Effector CD8-positive, alpha-beta T cell (primary cell): Measurements from ENCODE around the gene MASP1.
"Not testable (repeated sequence)": the region's sequence is repeated elsewhere in the genome, so short reads cannot be mapped to it uniquely, and the experiment has no call there.

ENCODE experiments used
- DNase-seq: peaks from one replicate; lab custom pipeline; 2025; lab: John Stamatoyannopoulos, UW

Gene MASP1

GRCh38 chr3:187265461-187265955, 26.0 kb downstream of the MASP1 start:
- DNase-seq, result no peak

GRCh38 chr3:187264911-187265310, 26.6 kb downstream of the MASP1 start:
- DNase-seq, result no peak

GRCh38 chr3:187264021-187264420, 27.5 kb downstream of the MASP1 start:
- DNase-seq, result no peak

- no peak for DNase-seq
Measured at GRCh38 chr3:187263270-187263669, 28.3 kb downstream of the MASP1 start.

- no peak for DNase-seq
Measured at GRCh38 chr3:187262360-187262759, 29.2 kb downstream of the MASP1 start.

GRCh38 chr3:187261541-187261969, 30.0 kb downstream of the MASP1 start:
- no peak for DNase-seq

- DNase-seq, result no peak
Measured at GRCh38 chr3:187259171-187259570, 32.4 kb downstream of the MASP1 start.

- DNase-seq, result no peak
Measured at GRCh38 chr3:187257992-187258692, 33.4 kb downstream of the MASP1 start.

GRCh38 chr3:187257471-187257870, 34.1 kb downstream of the MASP1 start:
- no peak for DNase-seq

GRCh38 chr3:187256051-187256616, 35.4 kb downstream of the MASP1 start:
- no peak for DNase-seq

- no peak for DNase-seq
Measured at GRCh38 chr3:187255314-187255713, 36.2 kb downstream of the MASP1 start.

GRCh38 chr3:187252311-187252710, 39.2 kb downstream of the MASP1 start:
- no peak for DNase-seq

GRCh38 chr3:187251599-187251998, 39.9 kb downstream of the MASP1 start:
- no peak for DNase-seq

- DNase-seq, result no peak
Measured at GRCh38 chr3:187247398-187247797, 44.1 kb downstream of the MASP1 start.

- no peak for DNase-seq
Measured at GRCh38 chr3:187243933-187244524, 47.5 kb downstream of the MASP1 start.

GRCh38 chr3:187242900-187243299, 48.6 kb downstream of the MASP1 start:
- DNase-seq, result no peak

GRCh38 chr3:187242435-187242834, 49.1 kb downstream of the MASP1 start:
- no peak for DNase-seq

GRCh38 chr3:187238835-187239234, 52.7 kb downstream of the MASP1 start:
- not testable (repeated sequence) for DNase-seq

- DNase-seq, result no peak
Measured at GRCh38 chr3:187238239-187238638, 53.3 kb downstream of the MASP1 start.

- DNase-seq, result no peak
Measured at GRCh38 chr3:187237741-187238140, 53.8 kb downstream of the MASP1 start.

- no peak for DNase-seq
Measured at GRCh38 chr3:187236962-187237361, 54.6 kb downstream of the MASP1 start.

- no peak for DNase-seq
Measured at GRCh38 chr3:187230011-187230410, 61.5 kb downstream of the MASP1 start.

- DNase-seq, result no peak
Measured at GRCh38 chr3:187228740-187229139, 62.8 kb downstream of the MASP1 start.
